GM18517 (cell line): Measurements from ENCODE around the gene SCYGR7.
"Not testable (repeated sequence)": the region's sequence is repeated elsewhere in the genome, so short reads cannot be mapped to it uniquely, and the experiment has no call there.

Experiments
- ATAC-seq: cut with Tn5 transposase; IDR thresholded peaks from one replicate; pipeline ENCODE4 v1.9.1; 2021; ENCODE audit warnings: mild to moderate bottlenecking, moderate library complexity; ENCODE audit not compliant: unreplicated experiment

The SCYGR7 gene

GRCh38 chr2:227756261-227756660 lies 28.1 kb downstream of the SCYGR7 start:
- not testable (repeated sequence) for ATAC-seq

DNA sequence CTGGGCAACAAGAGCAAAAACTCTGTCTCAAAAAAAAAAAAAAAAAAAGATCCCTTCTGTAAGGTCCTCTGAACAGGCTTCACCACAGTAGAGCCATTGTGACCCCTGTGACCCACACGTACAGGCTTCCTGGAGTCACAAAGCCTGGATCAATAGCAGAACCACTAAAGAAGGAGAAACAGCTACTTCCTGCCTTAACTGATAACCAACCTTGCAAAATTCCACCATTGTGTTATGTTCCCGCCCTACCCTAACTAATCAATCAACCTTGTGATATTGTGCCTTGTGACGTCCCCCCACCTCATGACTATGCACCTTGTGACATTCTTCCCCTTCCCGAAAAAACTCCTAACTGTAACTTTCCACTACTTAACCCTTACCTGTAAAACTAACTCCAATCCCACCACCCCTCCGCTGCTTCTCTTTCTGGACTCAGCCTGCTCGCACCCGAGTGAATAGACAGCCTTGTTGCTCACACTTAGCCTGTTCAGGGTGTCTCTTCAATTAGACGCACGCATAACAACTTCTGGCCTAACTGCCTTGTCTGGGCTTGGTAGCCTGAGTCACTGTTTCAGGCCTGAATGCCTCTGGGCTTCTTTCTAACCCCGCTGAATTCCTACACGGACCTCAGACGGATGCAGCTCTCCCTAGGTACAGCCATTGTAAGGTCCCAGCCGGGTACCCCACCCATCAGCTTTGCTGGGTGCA lies 31.4 kb downstream of the SCYGR7 start:
- no peak for ATAC-seq

DNA sequence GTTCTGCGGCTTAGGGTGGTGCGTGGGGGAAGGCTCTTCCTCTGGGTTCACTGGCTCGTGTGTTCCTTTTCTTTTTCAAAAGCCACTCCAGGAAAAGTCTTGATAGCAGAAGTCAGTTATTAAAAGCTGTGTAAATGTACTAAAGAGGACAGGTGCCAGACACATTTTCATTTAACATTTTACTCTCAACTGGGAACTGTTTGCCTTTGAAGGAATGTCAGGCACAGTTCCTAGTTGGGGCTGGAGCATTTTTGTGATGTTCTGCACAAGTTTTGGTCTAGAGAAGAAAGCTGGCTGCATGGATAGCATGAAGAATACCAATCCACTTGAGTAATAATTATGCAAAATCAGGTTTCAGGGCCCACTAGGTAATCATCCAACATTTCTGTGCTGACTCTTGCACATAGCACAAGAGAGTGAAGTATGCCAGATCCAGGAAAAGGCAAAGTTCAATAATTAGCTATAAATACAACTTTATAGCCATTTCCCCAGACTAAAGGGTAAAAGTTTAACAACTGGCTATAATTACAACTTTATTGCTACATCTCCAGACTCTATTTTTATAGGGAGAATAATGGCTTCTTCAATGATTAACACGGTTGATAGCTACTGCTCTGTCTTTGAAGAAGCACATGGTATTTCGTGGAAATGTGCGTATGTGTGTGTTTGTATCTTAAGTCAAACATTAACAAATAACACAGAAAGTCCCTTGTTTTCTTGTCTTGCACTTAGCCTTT lies 33.8 kb downstream of the SCYGR7 start:
- no peak for ATAC-seq

- peak; percentile 25 for ATAC-seq
Measured at GRCh38 chr2:227765788-227766372, 37.7 kb downstream of the SCYGR7 start.

GRCh38 chr2:227766373-227766883 lies 38.3 kb downstream of the SCYGR7 start:
- peak; percentile 89 for ATAC-seq

GRCh38 chr2:227767830-227768229 lies 39.7 kb downstream of the SCYGR7 start:
- no peak for ATAC-seq

GRCh38 chr2:227772197-227772661 lies 44.1 kb downstream of the SCYGR7 start:
- no peak for ATAC-seq

- ATAC-seq, result no peak
Measured at GRCh38 chr2:227772932-227773331, 44.8 kb downstream of the SCYGR7 start.

DNA sequence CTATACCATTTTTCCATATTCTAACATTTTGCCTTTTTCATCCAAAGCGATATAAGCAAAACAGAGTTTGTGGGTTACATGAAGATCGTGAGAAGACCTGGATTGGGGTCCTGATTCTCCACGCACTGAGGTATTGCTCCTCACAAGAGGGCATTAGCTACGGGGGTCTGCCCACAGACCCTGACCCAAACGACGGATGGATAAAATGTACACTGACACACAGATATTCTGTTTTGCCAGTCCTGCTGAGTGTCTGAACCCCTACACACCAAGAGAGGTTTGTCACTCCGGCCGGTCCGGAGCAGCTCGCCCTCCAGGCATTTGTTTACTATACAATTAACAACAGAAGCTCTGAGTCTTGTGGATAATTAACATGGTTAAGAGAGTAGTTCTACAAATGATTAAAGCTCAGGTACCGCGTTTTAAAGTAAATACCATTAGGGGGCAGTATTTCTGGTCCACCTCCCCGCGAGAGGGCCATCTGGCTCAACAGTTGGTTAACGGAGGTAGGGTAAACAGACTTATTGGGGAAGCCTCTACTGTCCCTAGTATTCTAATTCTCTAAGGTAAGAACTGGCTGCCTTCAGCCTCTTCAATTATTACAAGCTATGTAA lies 46.0 kb downstream of the SCYGR7 start:
- no peak for ATAC-seq

DNA sequence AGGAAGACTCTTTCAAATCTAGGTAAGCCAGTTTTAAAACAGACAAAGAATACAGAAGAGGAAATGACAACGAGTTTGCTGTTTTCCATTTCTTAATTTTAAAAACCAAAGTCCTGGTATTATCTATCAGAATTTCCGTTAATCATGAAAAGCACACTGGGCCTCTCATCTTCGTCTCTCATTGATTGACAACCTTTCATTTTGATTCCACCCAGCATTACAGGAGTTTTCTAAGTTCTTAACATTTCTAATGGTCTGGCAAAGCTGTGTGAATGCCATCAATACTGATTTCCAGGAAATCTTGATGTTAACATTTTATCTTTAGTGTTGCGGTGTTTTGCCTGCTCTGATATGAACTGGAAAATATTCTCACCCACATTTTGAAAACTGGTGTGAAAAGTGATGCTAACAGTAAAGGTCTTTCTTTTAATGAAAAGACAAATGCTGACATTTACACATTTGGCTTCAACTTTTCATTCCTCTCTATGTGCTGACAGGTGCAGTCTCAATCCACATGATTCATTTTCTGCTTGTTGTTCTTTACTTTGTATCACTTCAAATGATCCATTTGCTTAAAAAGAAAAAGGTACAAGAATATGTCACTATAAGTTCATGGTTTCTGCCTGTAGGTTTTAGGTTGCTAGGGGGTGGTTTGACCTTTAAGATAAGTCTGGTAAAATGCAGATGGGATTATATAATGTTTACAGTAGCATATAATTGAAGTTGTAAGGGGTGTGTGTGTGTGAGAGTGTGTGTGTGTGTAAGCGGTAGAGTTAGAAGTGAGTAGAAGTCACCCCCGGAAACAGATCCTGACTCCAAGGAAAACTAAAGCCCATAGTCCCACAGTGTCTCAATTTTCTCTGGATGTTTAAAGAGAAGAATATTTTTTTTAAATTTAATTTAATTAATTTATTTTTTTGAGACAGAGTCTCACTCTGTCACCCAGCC lies 47.0 kb downstream of the SCYGR7 start:
- ATAC-seq, result no peak
